Mucosa of stomach (tissue), 1 donor: ENCODE results near the gene GRM5.

Experiments used
- H3K27me3 ChIP-seq: one replicate; pipeline ENCODE4 v1.7.0; 2013; ENCODE audit warnings: mild to moderate bottlenecking, low read length; ENCODE audit not compliant: control insufficient read depth, insufficient read depth
- H3K36me3 ChIP-seq: one replicate; pipeline ENCODE4 v1.7.0; 2013; ENCODE audit warnings: low read length; ENCODE audit not compliant: control insufficient read depth, insufficient read depth
- H3K4me1 ChIP-seq: one replicate; pipeline ENCODE4 v1.7.0; 2013; ENCODE audit warnings: mild to moderate bottlenecking, low read length; ENCODE audit not compliant: control insufficient read depth, insufficient read depth
- H3K4me3 ChIP-seq: one replicate; pipeline ENCODE4 v1.7.0; 2013; ENCODE audit warnings: low read length
- H3K9ac ChIP-seq: one replicate; pipeline ENCODE4 v1.7.0; 2013; ENCODE audit warnings: mild to moderate bottlenecking, low read length, moderate library complexity
- H3K9me3 ChIP-seq: one replicate; pipeline ENCODE4 v1.7.0; 2013; ENCODE audit warnings: mild to moderate bottlenecking, low read length, moderate library complexity; ENCODE audit not compliant: control insufficient read depth
- donor health status: Pancreatic carcinoma.

Gene GRM5

GRCh38 chr11:88522624-88523385 lies 543.0 kb downstream of the GRM5 start:
- Histone ChIP-seq H3K9ac (no peak overlapping the region), H3K4me3 (no peak overlapping the region), H3K9me3 (no peaks in the 10 kb centered on the region), H3K27me3 (no peaks in the 10 kb centered on the region), H3K4me1 (no peaks in the 10 kb centered on the region), H3K36me3 (no peaks in the 10 kb centered on the region)

GRCh38 chr11:88521799-88522201 lies 544.0 kb downstream of the GRM5 start:
- Histone ChIP-seq H3K4me1 (no peaks in the 10 kb centered on the region), H3K9ac (no peak overlapping the region), H3K27me3 (no peaks in the 10 kb centered on the region), H3K9me3 (no peaks in the 10 kb centered on the region), H3K4me3 (no peak overlapping the region), H3K36me3 (no peaks in the 10 kb centered on the region)

DNA sequence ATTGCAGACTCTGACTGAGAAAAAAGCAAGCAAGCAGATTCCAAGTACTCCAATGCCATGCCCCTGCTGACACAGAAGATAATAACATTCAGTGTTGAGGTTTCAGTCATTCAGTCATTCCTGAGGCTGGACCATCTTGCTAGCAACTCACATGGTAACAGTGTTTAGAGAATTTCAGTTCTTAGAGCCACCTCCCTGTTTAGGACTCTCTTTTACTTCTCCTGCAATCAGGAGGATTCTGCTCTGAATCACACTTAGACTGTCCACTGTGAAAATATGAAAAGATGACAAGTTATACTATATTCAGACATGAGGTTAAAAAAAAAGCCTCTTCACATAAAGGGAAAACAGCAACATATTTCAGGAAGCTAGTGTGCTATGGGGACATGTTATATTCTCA lies 544.4 kb downstream of the GRM5 start:
- H3K9me3 ChIP-seq, result no peaks in the 10 kb centered on the region
- no peaks in the 10 kb centered on the region for H3K4me1 ChIP-seq
- H3K36me3 ChIP-seq, result no peaks in the 10 kb centered on the region
- no peaks in the 10 kb centered on the region for H3K27me3 ChIP-seq
- H3K9ac ChIP-seq, result no peak overlapping the region
- H3K4me3 ChIP-seq, result no peak overlapping the region

GRCh38 chr11:88520391-88520790 lies 545.4 kb downstream of the GRM5 start:
- Histone ChIP-seq H3K4me3 (no peak overlapping the region), H3K27me3 (no peaks in the 10 kb centered on the region), H3K4me1 (no peaks in the 10 kb centered on the region), H3K9me3 (no peaks in the 10 kb centered on the region), H3K9ac (no peak overlapping the region), H3K36me3 (no peaks in the 10 kb centered on the region)

DNA sequence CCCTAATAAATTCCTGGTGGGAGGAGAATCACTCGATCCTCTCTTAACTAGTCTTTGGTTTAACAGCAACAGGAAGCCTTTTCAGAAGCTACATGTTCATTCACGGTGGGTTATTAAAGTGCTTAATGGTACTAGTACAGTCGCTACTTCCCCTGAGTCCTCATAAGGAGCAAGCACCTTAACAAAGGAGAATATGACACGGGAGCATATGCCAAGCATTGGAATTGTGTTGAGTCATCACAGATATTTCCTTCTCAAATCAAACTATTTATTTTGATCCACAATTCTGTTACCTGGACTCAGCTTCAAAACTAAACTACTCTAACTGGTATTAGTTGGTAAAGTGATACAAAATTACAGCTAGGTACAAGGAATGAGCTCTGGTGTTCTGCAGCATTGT lies 550.8 kb downstream of the GRM5 start:
- Histone ChIP-seq H3K4me3 (no peak overlapping the region), H3K27me3 (peaks cover 6% of the 10 kb centered on the region), H3K36me3 (no peaks in the 10 kb centered on the region), H3K4me1 (no peaks in the 10 kb centered on the region), H3K9ac (no peak overlapping the region), H3K9me3 (no peaks in the 10 kb centered on the region)

DNA sequence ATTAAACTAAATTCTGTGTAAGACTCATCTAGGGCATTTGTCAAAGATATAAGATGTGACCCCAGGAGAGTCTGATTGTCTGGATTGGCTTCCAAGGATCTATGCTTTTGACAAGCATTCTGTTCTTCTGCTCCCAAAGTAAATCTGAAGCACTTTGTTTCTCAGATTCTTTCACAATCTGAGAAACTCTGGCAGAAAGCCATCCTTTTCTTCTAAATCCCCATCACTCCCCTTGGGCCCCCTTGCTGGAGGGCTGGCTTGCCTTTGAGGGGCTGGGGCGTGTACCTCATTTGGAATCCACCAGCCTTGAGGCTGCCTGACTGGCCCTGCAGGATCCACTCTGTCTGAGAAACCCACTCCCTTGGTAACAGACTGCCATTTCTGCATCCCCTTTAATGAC lies 554.8 kb downstream of the GRM5 start:
- H3K36me3 ChIP-seq, result no peaks in the 10 kb centered on the region
- no peaks in the 10 kb centered on the region for H3K9me3 ChIP-seq
- peaks cover 9% of the 10 kb centered on the region for H3K4me1 ChIP-seq
- H3K4me3 ChIP-seq, result no peak overlapping the region
- no peak overlapping the region for H3K9ac ChIP-seq
- H3K27me3 ChIP-seq, result peaks cover 34% of the 10 kb centered on the region

DNA sequence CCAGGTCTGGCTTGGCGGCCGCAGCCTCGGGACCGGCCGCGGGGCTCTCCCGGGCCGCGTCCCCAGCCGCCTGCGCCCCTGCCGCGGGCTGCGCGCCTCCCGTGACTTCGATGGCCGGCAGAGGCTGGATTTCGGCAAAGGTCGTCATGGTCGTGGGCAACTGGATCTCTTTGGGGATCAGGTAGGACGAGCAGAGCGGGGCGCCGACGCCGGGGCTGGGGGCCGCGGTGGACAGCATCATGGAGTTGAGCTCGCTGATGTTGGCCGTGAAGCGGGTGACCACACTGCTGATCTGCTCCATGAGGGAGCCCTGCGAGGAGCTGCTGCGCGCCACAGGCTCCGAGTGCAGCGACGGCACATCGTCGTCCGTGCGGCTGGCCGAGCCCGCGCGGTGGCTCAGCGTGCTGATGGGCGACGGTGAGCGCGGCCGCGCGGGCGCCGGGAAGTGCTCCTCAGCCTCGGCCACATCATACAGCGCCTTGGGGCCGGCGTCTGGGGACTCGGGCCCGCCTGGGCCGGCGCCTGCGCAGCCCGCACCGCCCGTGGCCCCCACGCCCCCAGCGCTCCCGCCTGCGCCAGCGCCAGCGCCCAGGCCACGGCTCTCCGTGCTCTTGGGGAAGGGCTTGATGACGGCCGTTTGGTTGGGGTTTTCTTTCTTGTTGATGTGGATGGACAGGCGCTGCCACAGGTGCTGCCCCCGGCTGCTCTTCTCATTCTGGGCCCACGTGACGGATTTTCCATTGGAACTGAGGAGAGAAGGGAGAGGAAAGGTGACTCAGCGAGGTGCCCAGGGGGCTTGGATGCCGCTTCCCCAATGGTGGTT lies 556.8 kb downstream of the GRM5 start:
- Histone ChIP-seq H3K36me3 (no peaks in the 10 kb centered on the region), H3K27me3 (peaks cover 34% of the 10 kb centered on the region), H3K4me3 (no peak overlapping the region), H3K9me3 (no peaks in the 10 kb centered on the region), H3K9ac (no peak overlapping the region), H3K4me1 (peaks cover 9% of the 10 kb centered on the region)

DNA sequence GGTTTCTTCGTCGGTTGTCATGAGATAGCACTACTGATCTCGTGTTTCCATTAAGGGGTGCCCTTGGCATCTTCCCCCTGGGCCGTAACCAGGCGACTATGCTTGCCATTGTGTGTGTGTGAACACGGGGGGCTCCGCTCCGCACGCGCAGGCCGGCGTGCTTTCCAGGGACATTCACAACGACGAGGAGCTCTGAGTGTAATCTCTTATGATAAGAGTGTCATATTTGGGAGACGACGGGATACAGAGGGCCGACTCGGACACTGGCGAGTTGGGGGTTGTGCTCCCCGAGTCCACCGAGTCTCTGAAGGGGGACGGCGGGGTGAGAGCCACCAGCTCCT lies 557.4 kb downstream of the GRM5 start:
- no peak overlapping the region for H3K9ac ChIP-seq
- no peaks in the 10 kb centered on the region for H3K9me3 ChIP-seq
- H3K4me3 ChIP-seq, result no peak overlapping the region
- peaks cover 9% of the 10 kb centered on the region for H3K4me1 ChIP-seq
- no peaks in the 10 kb centered on the region for H3K36me3 ChIP-seq
- H3K27me3 ChIP-seq, result peaks cover 34% of the 10 kb centered on the region

GRCh38 chr11:88507771-88508417 lies 557.9 kb downstream of the GRM5 start:
- H3K4me3 ChIP-seq, result no peak overlapping the region
- peaks cover 9% of the 10 kb centered on the region for H3K4me1 ChIP-seq
- peaks cover 34% of the 10 kb centered on the region for H3K27me3 ChIP-seq
- H3K9ac ChIP-seq, result no peak overlapping the region
- no peaks in the 10 kb centered on the region for H3K9me3 ChIP-seq
- no peaks in the 10 kb centered on the region for H3K36me3 ChIP-seq

DNA sequence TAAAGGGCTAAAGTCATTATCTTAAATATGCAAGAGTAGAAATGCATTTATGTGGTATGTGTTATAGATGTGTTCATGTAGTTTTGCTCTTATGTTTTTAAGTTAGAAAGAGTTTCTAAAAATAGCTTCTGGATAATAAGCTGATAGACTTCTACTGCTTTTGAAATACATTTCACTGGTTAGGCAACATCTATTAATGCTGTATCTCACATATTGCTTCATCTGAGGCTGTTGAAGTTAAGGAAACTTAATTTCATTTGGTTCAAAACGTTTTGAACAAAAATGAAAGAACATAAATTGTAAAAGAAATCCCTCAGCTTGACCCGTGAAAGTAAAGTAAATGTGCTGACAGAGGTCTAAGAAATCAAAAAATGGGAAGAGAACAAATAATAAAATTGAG lies 564.2 kb downstream of the GRM5 start:
- H3K36me3 ChIP-seq, result no peaks in the 10 kb centered on the region
- no peak overlapping the region for H3K9ac ChIP-seq
- no peaks in the 10 kb centered on the region for H3K9me3 ChIP-seq
- no peaks in the 10 kb centered on the region for H3K4me1 ChIP-seq
- no peaks in the 10 kb centered on the region for H3K27me3 ChIP-seq
- H3K4me3 ChIP-seq, result no peak overlapping the region

DNA sequence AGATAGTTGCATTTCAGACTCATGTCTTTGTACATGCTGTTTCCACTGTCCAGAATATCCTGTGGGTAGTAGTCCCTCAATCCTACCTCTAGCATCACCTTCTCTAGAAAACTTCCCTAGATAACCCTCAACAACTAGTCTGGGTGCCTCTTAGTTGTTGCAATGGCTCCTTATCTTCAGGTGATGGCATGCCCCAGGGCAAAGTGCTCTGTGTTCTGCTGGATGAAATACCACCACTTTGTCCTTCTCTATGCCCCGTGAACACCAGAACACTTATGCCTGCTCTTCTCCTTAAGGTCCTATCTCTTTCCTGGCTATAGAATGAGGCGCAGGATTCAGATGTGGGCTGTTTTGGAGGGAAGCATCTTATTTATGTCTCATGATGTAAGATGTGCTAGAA lies 569.9 kb downstream of the GRM5 start:
- Histone ChIP-seq H3K4me3 (no peak overlapping the region), H3K4me1 (no peaks in the 10 kb centered on the region), H3K9me3 (no peaks in the 10 kb centered on the region), H3K36me3 (no peaks in the 10 kb centered on the region), H3K27me3 (no peaks in the 10 kb centered on the region), H3K9ac (no peak overlapping the region)

- H3K27me3 ChIP-seq, result no peaks in the 10 kb centered on the region
- H3K4me3 ChIP-seq, result no peak overlapping the region
- no peak overlapping the region for H3K9ac ChIP-seq
These were observed 570.9 kb downstream of the GRM5 start for GRCh38 chr11:88494848-88495247.

More at GRCh38 chr11:88494848-88495247, 570.9 kb downstream of the GRM5 start:
- Histone ChIP-seq H3K9me3 (no peaks in the 10 kb centered on the region), H3K4me1 (no peaks in the 10 kb centered on the region), H3K36me3 (no peaks in the 10 kb centered on the region)
